ENCODE results near the gene MINDY4. TPM values are rescaled to one million over a fixed set of nuclear protein-coding genes. Genes with fewer than 3 reads are reported as not detected.

The MINDY4 gene
- total RNA-seq, 1 donor from 2014 or later: 2.4 TPM

DNA sequence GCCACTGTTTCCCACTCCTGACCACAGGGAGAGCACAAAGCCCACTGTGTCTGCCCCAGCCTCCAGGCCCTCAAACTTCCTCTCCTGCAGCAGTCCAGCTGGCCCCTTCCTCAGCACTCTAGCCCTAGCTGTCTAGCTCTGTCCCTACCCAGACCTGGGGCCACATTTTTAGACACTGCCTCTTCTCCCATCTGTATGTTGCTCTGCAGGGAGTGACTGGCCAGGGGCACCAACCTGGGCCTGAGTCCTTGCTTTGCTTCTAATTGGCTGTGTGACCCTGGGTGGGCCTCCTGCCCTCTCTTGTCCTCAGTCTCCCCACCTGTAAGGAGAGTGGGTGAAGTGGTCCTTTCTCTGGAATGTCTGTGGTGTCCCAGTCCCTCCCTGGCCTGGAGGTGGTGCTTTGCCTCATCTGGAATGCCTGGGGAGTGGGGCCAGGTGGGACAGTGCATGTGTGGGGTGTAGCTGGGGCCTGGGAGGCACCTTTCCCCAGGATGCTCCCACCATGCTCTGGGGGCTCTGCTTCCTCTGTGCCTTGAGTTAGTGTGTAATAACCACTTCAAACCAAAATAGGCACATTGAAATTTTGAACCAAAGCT, 165.5 kb downstream of the MINDY4 start:
- DNase-seq (ENCODE audit: low spot score in 2 of 2) (peak in 1 of 2 donors; percentile 5), FAIRE-seq (no peak)

DNA sequence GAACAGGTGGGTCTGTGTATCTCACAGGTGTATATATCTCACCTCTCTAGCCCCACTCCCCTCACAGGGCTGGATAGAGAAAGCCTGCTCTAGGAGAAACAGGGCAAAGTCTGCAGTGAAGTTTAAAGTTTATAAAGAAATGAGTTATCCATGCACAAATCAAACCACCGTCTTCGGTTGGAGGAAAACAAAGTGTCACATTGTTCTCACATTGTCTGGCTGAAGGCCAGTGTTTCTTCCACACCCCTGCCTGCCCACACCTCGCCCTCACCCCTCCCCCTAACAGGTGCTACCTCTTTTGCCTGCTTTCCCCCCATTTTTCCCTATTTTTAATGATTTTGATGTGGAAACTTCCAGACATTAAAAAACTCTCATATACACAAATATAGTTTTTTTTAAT, 166.2 kb downstream of the MINDY4 start:
- FAIRE-seq (no peak), DNase-seq (ENCODE audit: low spot score in 2 of 2) (no peak)

DNA sequence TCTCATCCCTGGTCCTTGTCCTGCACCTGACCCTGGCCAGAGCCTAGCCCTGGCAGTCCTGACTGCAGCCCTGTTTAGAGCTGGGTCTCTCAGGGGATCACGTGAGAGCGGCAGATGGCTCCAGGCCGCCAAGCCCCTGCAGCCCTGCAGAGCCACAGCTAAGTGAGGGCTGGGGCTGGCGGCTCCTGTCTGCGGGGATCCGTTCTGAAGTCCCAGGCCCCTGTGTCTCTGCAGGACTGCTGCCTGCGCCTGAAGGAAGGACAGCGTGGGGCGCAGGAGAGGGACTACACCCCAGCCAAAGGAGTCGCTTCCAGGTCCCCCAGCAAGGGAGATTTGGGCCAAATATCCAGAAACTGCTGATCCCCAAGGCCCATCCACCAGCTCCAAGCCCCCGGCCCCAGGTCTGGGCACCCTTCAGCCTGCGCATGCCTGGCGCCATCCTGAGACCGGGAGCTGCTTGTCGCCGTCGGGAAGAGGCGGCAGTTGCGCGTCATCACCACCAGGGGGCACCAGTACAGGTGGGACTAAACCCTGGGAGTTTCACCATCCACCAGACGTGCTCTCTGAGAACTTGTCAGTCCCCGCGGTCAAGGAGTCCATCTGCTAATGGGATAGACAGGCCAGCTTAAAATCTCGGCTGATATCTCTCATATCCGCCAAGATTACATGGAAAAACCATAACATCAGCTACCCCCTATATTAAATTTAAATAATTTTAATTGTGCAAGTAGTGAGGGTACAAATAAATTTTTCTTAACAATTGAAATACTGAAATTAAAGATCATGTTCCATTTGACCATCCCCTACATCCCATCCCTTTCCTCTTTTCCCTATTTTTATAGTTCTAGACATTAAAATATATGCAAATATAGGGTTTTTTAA, 167.5 kb downstream of the MINDY4 start:
- DNase-seq (ENCODE audit: low spot score in 2 of 2) (peak in 1 of 2 donors; percentile 65), FAIRE-seq (no peak)

GRCh38 chr7:30941582-30942323, 170.5 kb downstream of the MINDY4 start:
- FAIRE-seq: no peak
- DNase-seq (ENCODE audit: low spot score in 2 of 2): no peak

Other genes starting within 250 kb of the MINDY4 start
- 56.3 TPM for gene GARS1, start 176.5 kb upstream of the MINDY4 start, total RNA-seq
- gene CRHR2, start 89.0 kb upstream of the MINDY4 start, total RNA-seq: 0.41 TPM
- 0.41 TPM for gene INMT, start 19.3 kb upstream of the MINDY4 start, total RNA-seq
- gene AQP1, start 140.4 kb downstream of the MINDY4 start, total RNA-seq: 0.82 TPM
- not detected for gene GHRHR, start 192.5 kb downstream of the MINDY4 start, total RNA-seq